ENCODE data around the gene SPDYE1.

DNA sequence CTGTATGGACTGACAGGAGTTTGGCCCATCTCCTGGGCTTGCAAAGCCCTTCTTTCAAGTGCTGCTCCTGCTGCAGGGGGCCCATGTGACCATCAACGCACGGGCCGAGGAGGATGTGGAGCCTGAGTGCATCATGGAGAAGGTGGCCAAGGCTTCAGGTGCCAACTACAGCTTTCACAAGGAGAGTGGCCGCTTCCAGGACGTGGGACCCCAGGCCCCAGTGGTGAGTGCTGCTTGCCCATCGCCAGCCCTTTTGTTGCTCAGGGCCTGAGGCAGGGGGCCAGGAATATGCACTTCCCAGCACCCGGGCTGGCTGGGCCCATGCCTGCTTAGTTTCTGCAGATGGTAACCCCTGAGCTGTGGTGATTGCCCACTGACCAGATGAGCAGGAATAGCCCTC lies 59.0 kb downstream of the SPDYE1 start:
- TF ChIP-seq, protein P1, sequence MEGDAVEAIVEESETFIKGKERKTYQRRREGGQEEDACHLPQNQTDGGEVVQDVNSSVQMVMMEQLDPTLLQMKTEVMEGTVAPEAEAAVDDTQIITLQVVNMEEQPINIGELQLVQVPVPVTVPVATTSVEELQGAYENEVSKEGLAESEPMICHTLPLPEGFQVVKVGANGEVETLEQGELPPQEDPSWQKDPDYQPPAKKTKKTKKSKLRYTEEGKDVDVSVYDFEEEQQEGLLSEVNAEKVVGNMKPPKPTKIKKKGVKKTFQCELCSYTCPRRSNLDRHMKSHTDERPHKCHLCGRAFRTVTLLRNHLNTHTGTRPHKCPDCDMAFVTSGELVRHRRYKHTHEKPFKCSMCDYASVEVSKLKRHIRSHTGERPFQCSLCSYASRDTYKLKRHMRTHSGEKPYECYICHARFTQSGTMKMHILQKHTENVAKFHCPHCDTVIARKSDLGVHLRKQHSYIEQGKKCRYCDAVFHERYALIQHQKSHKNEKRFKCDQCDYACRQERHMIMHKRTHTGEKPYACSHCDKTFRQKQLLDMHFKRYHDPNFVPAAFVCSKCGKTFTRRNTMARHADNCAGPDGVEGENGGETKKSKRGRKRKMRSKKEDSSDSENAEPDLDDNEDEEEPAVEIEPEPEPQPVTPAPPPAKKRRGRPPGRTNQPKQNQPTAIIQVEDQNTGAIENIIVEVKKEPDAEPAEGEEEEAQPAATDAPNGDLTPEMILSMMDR (IDR thresholded peaks at IDR 0.05; ENCODE audit: low read depth, low read length, poor library complexity, severe bottlenecking) = no peak
- no peak for TF ChIP-seq EZH2phosphoT487 (IDR thresholded peaks at IDR 0.05; ENCODE audit: borderline replicate concordance, low read length)

Measured in DOHH2 (cell line).